Chondrocyte (in vitro differentiated cells): ENCODE results near the gene NEO1. TPM values are rescaled to one million over a fixed set of nuclear protein-coding genes. Genes with fewer than 3 reads are reported as not detected.

ENCODE experiments used
- DNase-seq: peaks from one replicate; pipeline ENCODE4 v3.0.0; 2021; ENCODE audit warnings: mixed read lengths, low spot score
- H3K27ac Mint-ChIP-seq: one replicate; pipeline ENCODE4 v1.8.0; 2021; ENCODE audit warnings: mild to moderate bottlenecking, moderate library complexity, mixed read lengths; ENCODE audit not compliant: unreplicated experiment
- H3K27me3 Mint-ChIP-seq: 2 replicates; pipeline ENCODE4 v1.8.0; 2021; ENCODE audit warnings: low read depth, mixed read lengths
- H3K36me3 Mint-ChIP-seq: 2 replicates; pipeline ENCODE4 v1.8.0; 2021; ENCODE audit warnings: low read depth, mixed read lengths
- H3K4me1 Mint-ChIP-seq: 2 replicates; pipeline ENCODE4 v1.8.0; 2021; ENCODE audit warnings: low read depth, mild to moderate bottlenecking, mixed read lengths
- H3K4me3 Mint-ChIP-seq: one replicate; pipeline ENCODE4 v1.8.0; 2021; ENCODE audit warnings: mild to moderate bottlenecking, moderate library complexity, mixed read lengths; ENCODE audit not compliant: unreplicated experiment
- H3K9me3 Mint-ChIP-seq: 2 replicates; pipeline ENCODE4 v1.8.0; 2021; ENCODE audit warnings: low read depth, mixed read lengths
- CTCF ChIP-seq: fragments of 200-600 bp; sonication (generic); IDR thresholded peaks from 2 replicates; pipeline ENCODE4 v1.5.0; 2021; ENCODE audit warnings: antibody characterized with exemption, mild to moderate bottlenecking, moderate library complexity
- total RNA-seq: library from RNA; stranded (reverse); gene quantifications from 3 replicates; pipeline ENCODE4 v1.2.1, GENCODE V29; 2021

NEO1 gene
- total RNA-seq, 1 donor from 2014 or later, result 42.1 TPM

- H3K36me3 Mint-ChIP-seq, result no peaks in the 10 kb centered on the region
- no peak for DNase-seq
- H3K27ac Mint-ChIP-seq, result no peak overlapping the region
- H3K27me3 Mint-ChIP-seq, result peaks cover 26% of the 10 kb centered on the region
- no peak for TF ChIP-seq CTCF
- H3K4me1 Mint-ChIP-seq, result no peaks in the 10 kb centered on the region
- H3K9me3 Mint-ChIP-seq, result no peaks in the 10 kb centered on the region
- no peak overlapping the region for H3K4me3 Mint-ChIP-seq
Observed at GRCh38 chr15:73337187-73337586, 284.9 kb downstream of the NEO1 start.

- no peaks in the 10 kb centered on the region for H3K4me1 Mint-ChIP-seq
- peaks cover 4% of the 10 kb centered on the region for H3K9me3 Mint-ChIP-seq
- peaks cover 26% of the 10 kb centered on the region for H3K27me3 Mint-ChIP-seq
- no peak overlapping the region for H3K4me3 Mint-ChIP-seq
- no peaks in the 10 kb centered on the region for H3K36me3 Mint-ChIP-seq
- TF ChIP-seq CTCF, result no peak
- no peak for DNase-seq
- H3K27ac Mint-ChIP-seq, result no peak overlapping the region
Observed at GRCh38 chr15:73338058-73338457, 285.8 kb downstream of the NEO1 start.

- no peaks in the 10 kb centered on the region for H3K36me3 Mint-ChIP-seq
- DNase-seq, result no peak
- no peak for TF ChIP-seq CTCF
- no peak overlapping the region for H3K4me3 Mint-ChIP-seq
- H3K27ac Mint-ChIP-seq, result no peak overlapping the region
- H3K27me3 Mint-ChIP-seq, result peaks cover 26% of the 10 kb centered on the region
- no peaks in the 10 kb centered on the region for H3K4me1 Mint-ChIP-seq
- peaks cover 10% of the 10 kb centered on the region for H3K9me3 Mint-ChIP-seq
Observed at GRCh38 chr15:73338606-73339374, 286.5 kb downstream of the NEO1 start.

- Mint-ChIP-seq H3K9me3 (peaks cover 10% of the 10 kb centered on the region), H3K4me1 (no peaks in the 10 kb centered on the region), H3K27me3 (peaks cover 26% of the 10 kb centered on the region), H3K4me3 (no peak overlapping the region), H3K27ac (no peak overlapping the region), H3K36me3 (no peaks in the 10 kb centered on the region)
- TF ChIP-seq CTCF, result no peak
- DNase-seq, result no peak
Observed at GRCh38 chr15:73340502-73341192, 288.4 kb downstream of the NEO1 start.

GRCh38 chr15:73341886-73342600, 289.8 kb downstream of the NEO1 start:
- Mint-ChIP-seq H3K27me3 (peaks cover 22% of the 10 kb centered on the region), H3K4me3 (no peak overlapping the region), H3K27ac (no peak overlapping the region), H3K4me1 (no peaks in the 10 kb centered on the region), H3K36me3 (no peaks in the 10 kb centered on the region), H3K9me3 (peaks cover 10% of the 10 kb centered on the region)
- no peak for TF ChIP-seq CTCF
- no peak for DNase-seq
